Neutrophil (primary cell): Measurements from ENCODE around the gene NUAK1.

Experiments
- H3K27ac ChIP-seq: fragments of 200-600 bp; sonication (generic); 2 replicates; pipeline ENCODE4 v1.5.1; 2016; ENCODE audit warnings: mild to moderate bottlenecking, moderate library complexity
- H3K27me3 ChIP-seq: fragments of 200-600 bp; sonication (generic); 2 replicates; pipeline ENCODE4 v1.6.0; 2016; ENCODE audit warnings: mild to moderate bottlenecking
- H3K36me3 ChIP-seq: fragments of 200-600 bp; sonication (generic); 2 replicates; pipeline ENCODE4 v1.5.1; 2017
- H3K4me1 ChIP-seq, 2 experiments: fragments of 200-600 bp in 1 of 2; sonication (generic) in 1 of 2; 1 replicate in 1 of 2; 2 replicates in 1 of 2; pipeline versions ENCODE4 v1.5.1 to v1.6.1; 2013 to 2016; ENCODE audit warnings: low read depth in 1 of 2, low read length in 1 of 2, mild to moderate bottlenecking in 1 of 2, moderate library complexity in 1 of 2; ENCODE audit not compliant: control insufficient read depth in 1 of 2, insufficient read depth in 1 of 2
- H3K4me3 ChIP-seq, 2 experiments: fragments of 200-600 bp in 1 of 2; sonication (generic) in 1 of 2; 1 replicate in 1 of 2; 2 replicates in 1 of 2; pipeline ENCODE4 v1.5.1; 2013 to 2016; ENCODE audit warnings: low read depth in 1 of 2, low read length in 1 of 2, mild to moderate bottlenecking in 1 of 2, moderate library complexity in 1 of 2
- H3K9me3 ChIP-seq: fragments of 200-600 bp; sonication (generic); 2 replicates; pipeline ENCODE4 v1.5.1; 2016
- TF ChIP-seq, protein P1 (sequence below): fragments of 200-600 bp; sonication (generic); IDR thresholded peaks from 2 replicates; pipeline ENCODE4 v1.5.1; 2016; ENCODE audit warnings: antibody characterized with exemption

NUAK1 gene

DNA sequence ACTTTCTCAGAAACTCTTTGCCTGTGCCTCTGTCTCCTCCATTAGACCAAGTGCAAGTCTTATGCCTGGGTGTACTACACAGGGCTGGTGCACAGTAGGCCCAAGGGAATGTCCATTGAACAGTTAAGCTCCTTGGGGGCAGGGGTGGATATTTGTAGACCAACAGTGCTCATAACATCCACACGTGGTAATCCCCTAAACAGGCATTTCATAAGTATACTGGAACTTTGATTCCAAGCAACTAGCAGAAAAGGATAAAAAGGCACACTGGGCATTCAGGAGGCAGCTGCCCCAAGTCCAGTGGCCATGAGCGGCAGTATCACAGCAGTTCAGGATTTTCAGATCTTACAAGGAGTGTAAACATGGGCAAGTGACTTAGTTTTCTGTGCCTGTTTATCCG lies 16.8 kb downstream of the NUAK1 start:
- H3K27me3 ChIP-seq: peaks cover 27% of the 10 kb centered on the region
- H3K36me3 ChIP-seq: no peaks in the 10 kb centered on the region
- TF ChIP-seq, protein P1, sequence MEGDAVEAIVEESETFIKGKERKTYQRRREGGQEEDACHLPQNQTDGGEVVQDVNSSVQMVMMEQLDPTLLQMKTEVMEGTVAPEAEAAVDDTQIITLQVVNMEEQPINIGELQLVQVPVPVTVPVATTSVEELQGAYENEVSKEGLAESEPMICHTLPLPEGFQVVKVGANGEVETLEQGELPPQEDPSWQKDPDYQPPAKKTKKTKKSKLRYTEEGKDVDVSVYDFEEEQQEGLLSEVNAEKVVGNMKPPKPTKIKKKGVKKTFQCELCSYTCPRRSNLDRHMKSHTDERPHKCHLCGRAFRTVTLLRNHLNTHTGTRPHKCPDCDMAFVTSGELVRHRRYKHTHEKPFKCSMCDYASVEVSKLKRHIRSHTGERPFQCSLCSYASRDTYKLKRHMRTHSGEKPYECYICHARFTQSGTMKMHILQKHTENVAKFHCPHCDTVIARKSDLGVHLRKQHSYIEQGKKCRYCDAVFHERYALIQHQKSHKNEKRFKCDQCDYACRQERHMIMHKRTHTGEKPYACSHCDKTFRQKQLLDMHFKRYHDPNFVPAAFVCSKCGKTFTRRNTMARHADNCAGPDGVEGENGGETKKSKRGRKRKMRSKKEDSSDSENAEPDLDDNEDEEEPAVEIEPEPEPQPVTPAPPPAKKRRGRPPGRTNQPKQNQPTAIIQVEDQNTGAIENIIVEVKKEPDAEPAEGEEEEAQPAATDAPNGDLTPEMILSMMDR: no peak
- H3K4me3 ChIP-seq: no peak overlapping the region
- H3K9me3 ChIP-seq: no peaks in the 10 kb centered on the region
- no peaks in the 10 kb centered on the region for H3K4me1 ChIP-seq
- H3K27ac ChIP-seq: no peak overlapping the region

DNA sequence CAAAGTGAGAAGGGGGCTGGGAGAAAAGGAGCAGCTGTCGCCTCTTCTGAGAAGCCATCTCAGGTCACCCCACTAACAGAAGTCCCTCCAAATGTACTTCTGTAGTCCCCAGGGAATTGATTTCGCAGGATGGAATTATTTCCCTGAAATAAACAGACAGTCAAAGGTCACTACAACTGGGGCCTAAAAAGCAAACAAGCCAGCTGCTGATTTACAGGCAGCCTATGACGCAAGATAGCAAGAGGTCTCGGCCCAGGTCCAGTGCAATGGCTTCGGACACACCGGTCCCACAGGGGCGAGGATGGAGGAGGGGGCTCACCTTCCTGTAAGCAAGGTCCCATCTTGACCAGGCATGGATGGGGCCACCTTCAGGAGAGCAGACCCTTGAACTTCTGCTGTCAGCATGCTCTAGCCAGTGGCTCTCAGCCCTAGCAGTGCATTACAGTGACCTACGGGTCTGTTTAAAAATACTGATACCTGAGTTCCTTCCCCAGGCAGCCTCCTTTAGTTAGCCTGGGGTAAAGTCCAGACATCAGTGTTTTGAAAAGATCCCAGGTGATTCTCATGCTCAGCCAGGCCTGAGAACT lies 18.1 kb downstream of the NUAK1 start:
- Histone ChIP-seq H3K36me3 (no peaks in the 10 kb centered on the region), H3K4me3 (no peak overlapping the region), H3K27me3 (peaks cover 15% of the 10 kb centered on the region), H3K9me3 (no peaks in the 10 kb centered on the region), H3K4me1 (no peaks in the 10 kb centered on the region), H3K27ac (no peak overlapping the region)
- TF ChIP-seq, protein P1: no peak

DNA sequence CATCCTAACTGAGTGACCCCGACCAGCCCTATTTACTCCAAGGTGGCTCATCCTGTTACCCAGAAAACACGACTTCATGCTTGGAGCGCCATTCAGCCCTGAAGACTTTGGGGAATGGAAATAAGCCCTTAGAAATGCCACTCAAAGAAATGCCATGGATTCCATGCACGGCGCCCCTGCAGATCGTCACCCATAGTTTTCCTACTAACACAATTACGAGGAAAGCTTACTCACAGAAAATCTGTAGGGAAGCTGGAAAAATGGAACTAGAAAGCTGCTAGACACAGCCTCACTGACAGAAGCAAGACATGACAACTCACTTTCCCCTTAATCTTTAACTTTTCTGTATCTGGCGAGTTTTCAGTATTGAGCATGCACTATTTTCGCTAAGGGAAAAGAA lies 19.5 kb downstream of the NUAK1 start:
- peaks cover 6% of the 10 kb centered on the region for H3K27me3 ChIP-seq
- H3K4me1 ChIP-seq: no peaks in the 10 kb centered on the region
- TF ChIP-seq, protein P1: no peak
- H3K9me3 ChIP-seq: no peaks in the 10 kb centered on the region
- no peak overlapping the region for H3K27ac ChIP-seq
- no peaks in the 10 kb centered on the region for H3K36me3 ChIP-seq
- no peak overlapping the region for H3K4me3 ChIP-seq

DNA sequence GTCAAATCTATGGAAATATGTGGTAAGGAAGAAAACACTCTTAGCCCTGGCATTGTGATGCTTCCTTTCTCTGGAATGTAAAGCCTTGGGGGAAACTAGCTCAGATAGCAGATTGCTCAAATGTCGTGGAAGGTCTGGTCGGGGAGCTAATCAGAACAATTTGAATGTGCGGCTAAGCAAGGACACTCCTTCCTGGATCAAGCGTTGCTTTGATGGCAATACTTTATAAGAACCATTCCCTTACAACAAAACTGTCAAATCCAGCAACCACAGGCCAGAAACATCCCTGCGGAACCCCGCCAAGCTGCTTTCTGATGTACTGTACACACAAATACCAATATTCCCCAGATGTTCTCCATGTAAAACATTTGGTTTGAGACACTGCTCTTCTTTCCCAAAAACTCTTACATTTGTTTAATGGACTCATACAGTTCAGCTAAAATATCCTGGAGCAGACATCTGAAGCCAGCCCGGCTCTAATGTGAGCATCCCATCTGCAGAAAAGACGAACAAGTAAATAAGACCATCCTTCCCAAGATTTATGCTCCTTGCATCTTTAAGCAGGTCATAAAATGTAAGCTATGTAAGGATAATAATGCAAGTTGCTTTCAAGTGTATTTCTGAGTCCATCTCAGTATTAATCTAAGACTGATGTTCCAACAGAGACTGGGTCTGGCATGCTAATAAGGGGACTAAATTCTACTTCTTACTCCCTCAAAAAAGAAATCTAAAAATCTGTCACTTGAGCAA lies 20.2 kb downstream of the NUAK1 start:
- Histone ChIP-seq H3K27ac (no peak overlapping the region), H3K27me3 (peaks cover 5% of the 10 kb centered on the region), H3K4me3 (no peak overlapping the region), H3K9me3 (no peaks in the 10 kb centered on the region), H3K36me3 (no peaks in the 10 kb centered on the region), H3K4me1 (no peaks in the 10 kb centered on the region)
- TF ChIP-seq, protein P1: no peak

DNA sequence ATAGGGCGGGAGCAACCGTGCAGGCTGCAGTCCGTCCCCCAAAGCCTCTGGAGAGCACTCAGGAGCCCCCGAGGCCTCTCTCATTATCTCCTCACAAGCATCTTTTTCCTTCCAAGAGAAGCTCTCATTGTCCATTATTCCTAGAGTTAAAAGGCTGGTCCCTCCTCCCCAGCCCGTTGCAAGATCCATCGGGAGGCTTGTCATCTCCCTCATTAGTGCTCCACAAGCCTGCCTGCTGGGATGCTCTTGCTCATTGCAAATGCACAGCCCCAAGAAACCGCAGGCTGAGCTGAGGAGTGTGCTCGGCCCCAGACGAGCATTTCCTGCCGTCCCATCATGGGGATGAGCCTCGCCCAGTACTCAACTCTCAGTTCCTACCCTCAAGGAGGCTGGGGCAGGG lies 23.3 kb downstream of the NUAK1 start:
- Histone ChIP-seq H3K9me3 (no peaks in the 10 kb centered on the region), H3K27ac (no peak overlapping the region), H3K4me3 (no peak overlapping the region), H3K4me1 (no peaks in the 10 kb centered on the region), H3K27me3 (peaks cover 7% of the 10 kb centered on the region), H3K36me3 (no peaks in the 10 kb centered on the region)
- TF ChIP-seq, protein P1: no peak
